PC-3 (cell line): Measurements from ENCODE around the gene DENND2C.

Source experiments
- EZH2 ChIP-seq: fragments of 300-600 bp; sonication (generic); IDR thresholded peaks from one replicate; pipeline ENCODE4 v1.6.1; 2017; ENCODE audit warnings: antibody characterized with exemption, mild to moderate bottlenecking, low read length; ENCODE audit not compliant: unreplicated experiment
- EZH2phosphoT487 ChIP-seq: fragments of 300-600 bp; sonication (generic); IDR thresholded peaks from 2 replicates; pipeline ENCODE4 v1.6.1; 2018; ENCODE audit warnings: mild to moderate bottlenecking, antibody characterized with exemption, low read length, borderline replicate concordance
- TF ChIP-seq, protein P1 (sequence below): fragments of 300-600 bp; sonication (generic); conservative IDR thresholded peaks from 2 replicates; pipeline ENCODE4 v1.5.1; 2017; ENCODE audit warnings: antibody characterized with exemption, low read depth, mild to moderate bottlenecking, low read length

DNA sequence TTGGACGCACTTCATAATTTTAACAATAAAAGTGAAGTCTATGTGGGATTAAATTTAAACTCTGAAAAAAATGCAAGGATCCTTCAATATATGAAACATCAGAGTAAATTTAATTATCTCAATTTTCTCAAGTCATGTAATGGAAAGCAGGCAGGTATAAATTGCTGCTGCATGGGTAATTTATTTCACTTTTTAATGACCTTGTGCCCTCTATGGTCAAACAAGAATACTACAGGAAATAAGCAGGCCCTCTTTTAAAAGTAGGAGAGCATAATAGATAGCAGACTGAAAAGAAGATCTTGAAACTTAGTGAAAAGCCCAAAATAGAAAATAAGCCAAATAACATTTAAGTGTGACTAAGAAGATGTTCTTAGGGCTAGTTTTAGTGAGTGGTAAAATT is 111.3 kb downstream of the DENND2C start:
- TF ChIP-seq EZH2phosphoT487 (no peak), EZH2 (no peak)
- TF ChIP-seq, protein P1, sequence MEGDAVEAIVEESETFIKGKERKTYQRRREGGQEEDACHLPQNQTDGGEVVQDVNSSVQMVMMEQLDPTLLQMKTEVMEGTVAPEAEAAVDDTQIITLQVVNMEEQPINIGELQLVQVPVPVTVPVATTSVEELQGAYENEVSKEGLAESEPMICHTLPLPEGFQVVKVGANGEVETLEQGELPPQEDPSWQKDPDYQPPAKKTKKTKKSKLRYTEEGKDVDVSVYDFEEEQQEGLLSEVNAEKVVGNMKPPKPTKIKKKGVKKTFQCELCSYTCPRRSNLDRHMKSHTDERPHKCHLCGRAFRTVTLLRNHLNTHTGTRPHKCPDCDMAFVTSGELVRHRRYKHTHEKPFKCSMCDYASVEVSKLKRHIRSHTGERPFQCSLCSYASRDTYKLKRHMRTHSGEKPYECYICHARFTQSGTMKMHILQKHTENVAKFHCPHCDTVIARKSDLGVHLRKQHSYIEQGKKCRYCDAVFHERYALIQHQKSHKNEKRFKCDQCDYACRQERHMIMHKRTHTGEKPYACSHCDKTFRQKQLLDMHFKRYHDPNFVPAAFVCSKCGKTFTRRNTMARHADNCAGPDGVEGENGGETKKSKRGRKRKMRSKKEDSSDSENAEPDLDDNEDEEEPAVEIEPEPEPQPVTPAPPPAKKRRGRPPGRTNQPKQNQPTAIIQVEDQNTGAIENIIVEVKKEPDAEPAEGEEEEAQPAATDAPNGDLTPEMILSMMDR: peak; percentile 63
